ENCODE data around the gene CLK2. TPM values are rescaled to one million over a fixed set of nuclear protein-coding genes. Genes with fewer than 3 reads are reported as not detected.

CLK2 gene
- total and polyA plus RNA-seq, 2 of the 13 experiments (the other 11 are each of a cell fraction or from before 2014, with no cell fraction given): 20.1 to 73.5 TPM

DNA sequence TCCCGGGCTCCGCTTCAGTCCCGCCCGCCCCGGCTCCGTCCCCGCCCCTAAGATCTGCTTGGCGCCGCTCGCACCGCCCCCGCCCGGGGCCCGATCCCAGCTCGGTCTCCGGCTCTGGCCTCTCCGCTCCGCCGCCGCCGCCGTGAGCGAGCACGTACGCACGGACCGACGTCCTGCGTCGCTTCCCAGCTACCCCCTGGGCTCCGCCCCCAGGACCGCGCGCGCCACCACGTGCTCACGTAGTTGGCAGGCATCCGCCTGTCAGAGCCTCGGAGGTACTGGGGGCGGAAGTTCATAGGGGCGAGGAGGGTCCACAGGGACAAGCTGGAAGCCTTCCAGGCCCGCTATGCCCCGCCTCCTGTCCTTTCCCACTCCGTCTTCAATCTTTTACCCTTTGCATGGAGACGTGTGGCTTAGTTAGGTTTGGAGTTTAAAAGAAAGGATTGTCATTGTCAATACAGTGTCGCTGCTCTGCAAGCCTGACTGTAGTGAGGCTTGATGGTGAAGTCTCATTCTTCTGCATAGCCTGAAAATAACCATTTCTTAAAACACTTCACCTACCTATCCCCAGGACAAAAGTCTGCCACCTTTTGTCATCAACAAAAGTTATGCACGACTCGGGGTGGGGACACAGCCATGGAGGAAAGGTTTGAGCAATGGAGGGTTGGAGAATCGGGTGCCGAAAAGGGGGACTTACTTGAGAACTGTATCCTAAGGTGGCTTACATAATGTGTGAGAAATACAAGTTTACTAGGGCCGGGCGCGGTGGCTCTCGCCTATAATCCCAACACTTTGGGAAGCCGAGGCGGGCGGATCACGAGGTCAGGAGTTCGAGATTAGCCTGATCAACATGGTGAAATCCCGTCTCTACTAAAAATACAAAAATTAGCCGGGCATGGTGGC is at the start of gene CLK2 (continued):
- TF ChIP-seq, protein P1, sequence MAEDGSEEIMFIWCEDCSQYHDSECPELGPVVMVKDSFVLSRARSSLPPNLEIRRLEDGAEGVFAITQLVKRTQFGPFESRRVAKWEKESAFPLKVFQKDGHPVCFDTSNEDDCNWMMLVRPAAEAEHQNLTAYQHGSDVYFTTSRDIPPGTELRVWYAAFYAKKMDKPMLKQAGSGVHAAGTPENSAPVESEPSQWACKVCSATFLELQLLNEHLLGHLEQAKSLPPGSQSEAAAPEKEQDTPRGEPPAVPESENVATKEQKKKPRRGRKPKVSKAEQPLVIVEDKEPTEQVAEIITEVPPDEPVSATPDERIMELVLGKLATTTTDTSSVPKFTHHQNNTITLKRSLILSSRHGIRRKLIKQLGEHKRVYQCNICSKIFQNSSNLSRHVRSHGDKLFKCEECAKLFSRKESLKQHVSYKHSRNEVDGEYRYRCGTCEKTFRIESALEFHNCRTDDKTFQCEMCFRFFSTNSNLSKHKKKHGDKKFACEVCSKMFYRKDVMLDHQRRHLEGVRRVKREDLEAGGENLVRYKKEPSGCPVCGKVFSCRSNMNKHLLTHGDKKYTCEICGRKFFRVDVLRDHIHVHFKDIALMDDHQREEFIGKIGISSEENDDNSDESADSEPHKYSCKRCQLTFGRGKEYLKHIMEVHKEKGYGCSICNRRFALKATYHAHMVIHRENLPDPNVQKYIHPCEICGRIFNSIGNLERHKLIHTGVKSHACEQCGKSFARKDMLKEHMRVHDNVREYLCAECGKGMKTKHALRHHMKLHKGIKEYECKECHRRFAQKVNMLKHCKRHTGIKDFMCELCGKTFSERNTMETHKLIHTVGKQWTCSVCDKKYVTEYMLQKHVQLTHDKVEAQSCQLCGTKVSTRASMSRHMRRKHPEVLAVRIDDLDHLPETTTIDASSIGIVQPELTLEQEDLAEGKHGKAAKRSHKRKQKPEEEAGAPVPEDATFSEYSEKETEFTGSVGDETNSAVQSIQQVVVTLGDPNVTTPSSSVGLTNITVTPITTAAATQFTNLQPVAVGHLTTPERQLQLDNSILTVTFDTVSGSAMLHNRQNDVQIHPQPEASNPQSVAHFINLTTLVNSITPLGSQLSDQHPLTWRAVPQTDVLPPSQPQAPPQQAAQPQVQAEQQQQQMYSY (CRISPR knock-in tag; IDR thresholded peaks at IDR 0.05): no peak
- peak; percentile 91 for TF ChIP-seq SP5 (CRISPR knock-in tag; IDR thresholded peaks at IDR 0.05; ENCODE audit: borderline replicate concordance, low read depth)
- TF ChIP-seq TBX2 (CRISPR knock-in tag; IDR thresholded peaks at IDR 0.05; ENCODE audit: borderline replicate concordance): peak; percentile 69
- peak; percentile 46 for TF ChIP-seq ZNF747 (CRISPR knock-in tag; IDR thresholded peaks at IDR 0.05; ENCODE audit: borderline replicate concordance)
- TF ChIP-seq, protein P2, sequence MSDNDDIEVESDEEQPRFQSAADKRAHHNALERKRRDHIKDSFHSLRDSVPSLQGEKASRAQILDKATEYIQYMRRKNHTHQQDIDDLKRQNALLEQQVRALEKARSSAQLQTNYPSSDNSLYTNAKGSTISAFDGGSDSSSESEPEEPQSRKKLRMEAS (IDR thresholded peaks at IDR 0.05): peak; percentile 98
- TF ChIP-seq KDM3A (CRISPR knock-in tag; IDR thresholded peaks at IDR 0.05; ENCODE audit: low read depth): 0 out of 2 replicates have a peak, but pooled peaks have one; percentile 58
- TF ChIP-seq PCBP2 (optimal IDR thresholded peaks at IDR 0.05; ENCODE audit: low read depth, low read length, poor library complexity, severe bottlenecking): no peak
- TF ChIP-seq MBNL3 (CRISPR knock-in tag; conservative IDR thresholded peaks at IDR 0.05): no peak
- TF ChIP-seq, protein P3, sequence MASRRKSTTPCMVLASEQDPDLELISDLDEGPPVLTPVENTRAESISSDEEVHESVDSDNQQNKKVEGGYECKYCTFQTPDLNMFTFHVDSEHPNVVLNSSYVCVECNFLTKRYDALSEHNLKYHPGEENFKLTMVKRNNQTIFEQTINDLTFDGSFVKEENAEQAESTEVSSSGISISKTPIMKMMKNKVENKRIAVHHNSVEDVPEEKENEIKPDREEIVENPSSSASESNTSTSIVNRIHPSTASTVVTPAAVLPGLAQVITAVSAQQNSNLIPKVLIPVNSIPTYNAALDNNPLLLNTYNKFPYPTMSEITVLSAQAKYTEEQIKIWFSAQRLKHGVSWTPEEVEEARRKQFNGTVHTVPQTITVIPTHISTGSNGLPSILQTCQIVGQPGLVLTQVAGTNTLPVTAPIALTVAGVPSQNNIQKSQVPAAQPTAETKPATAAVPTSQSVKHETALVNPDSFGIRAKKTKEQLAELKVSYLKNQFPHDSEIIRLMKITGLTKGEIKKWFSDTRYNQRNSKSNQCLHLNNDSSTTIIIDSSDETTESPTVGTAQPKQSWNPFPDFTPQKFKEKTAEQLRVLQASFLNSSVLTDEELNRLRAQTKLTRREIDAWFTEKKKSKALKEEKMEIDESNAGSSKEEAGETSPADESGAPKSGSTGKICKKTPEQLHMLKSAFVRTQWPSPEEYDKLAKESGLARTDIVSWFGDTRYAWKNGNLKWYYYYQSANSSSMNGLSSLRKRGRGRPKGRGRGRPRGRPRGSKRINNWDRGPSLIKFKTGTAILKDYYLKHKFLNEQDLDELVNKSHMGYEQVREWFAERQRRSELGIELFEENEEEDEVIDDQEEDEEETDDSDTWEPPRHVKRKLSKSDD (CRISPR knock-in tag; IDR thresholded peaks at IDR 0.05; ENCODE audit: low read depth): no peak
- TF ChIP-seq, protein P4, sequence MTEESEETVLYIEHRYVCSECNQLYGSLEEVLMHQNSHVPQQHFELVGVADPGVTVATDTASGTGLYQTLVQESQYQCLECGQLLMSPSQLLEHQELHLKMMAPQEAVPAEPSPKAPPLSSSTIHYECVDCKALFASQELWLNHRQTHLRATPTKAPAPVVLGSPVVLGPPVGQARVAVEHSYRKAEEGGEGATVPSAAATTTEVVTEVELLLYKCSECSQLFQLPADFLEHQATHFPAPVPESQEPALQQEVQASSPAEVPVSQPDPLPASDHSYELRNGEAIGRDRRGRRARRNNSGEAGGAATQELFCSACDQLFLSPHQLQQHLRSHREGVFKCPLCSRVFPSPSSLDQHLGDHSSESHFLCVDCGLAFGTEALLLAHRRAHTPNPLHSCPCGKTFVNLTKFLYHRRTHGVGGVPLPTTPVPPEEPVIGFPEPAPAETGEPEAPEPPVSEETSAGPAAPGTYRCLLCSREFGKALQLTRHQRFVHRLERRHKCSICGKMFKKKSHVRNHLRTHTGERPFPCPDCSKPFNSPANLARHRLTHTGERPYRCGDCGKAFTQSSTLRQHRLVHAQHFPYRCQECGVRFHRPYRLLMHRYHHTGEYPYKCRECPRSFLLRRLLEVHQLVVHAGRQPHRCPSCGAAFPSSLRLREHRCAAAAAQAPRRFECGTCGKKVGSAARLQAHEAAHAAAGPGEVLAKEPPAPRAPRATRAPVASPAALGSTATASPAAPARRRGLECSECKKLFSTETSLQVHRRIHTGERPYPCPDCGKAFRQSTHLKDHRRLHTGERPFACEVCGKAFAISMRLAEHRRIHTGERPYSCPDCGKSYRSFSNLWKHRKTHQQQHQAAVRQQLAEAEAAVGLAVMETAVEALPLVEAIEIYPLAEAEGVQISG (CRISPR knock-in tag; IDR thresholded peaks at IDR 0.05): peak; percentile 82
- peak; percentile 62; the same call in 1 of the 2 replicates for TF ChIP-seq ZNF891 (CRISPR knock-in tag; IDR thresholded peaks at IDR 0.05)
- no peak for TF ChIP-seq FIP1L1 (IDR thresholded peaks at IDR 0.05; ENCODE audit: borderline replicate concordance, insufficient read depth, low read depth, low read length)
- TF ChIP-seq, protein P5, sequence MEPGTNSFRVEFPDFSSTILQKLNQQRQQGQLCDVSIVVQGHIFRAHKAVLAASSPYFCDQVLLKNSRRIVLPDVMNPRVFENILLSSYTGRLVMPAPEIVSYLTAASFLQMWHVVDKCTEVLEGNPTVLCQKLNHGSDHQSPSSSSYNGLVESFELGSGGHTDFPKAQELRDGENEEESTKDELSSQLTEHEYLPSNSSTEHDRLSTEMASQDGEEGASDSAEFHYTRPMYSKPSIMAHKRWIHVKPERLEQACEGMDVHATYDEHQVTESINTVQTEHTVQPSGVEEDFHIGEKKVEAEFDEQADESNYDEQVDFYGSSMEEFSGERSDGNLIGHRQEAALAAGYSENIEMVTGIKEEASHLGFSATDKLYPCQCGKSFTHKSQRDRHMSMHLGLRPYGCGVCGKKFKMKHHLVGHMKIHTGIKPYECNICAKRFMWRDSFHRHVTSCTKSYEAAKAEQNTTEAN (CRISPR knock-in tag; conservative IDR thresholded peaks at IDR 0.05): 0 out of 2 replicates have a peak, but pooled peaks have one; percentile 34
- TF ChIP-seq DMAP1 (CRISPR knock-in tag; IDR thresholded peaks at IDR 0.05): peak; percentile 86
- TF ChIP-seq SP4 (CRISPR knock-in tag; IDR thresholded peaks at IDR 0.05): peak; percentile 90
- no peak for TF ChIP-seq ZSCAN12 (CRISPR knock-in tag; IDR thresholded peaks at IDR 0.05)
- no peak for TF ChIP-seq ZKSCAN1 (IDR thresholded peaks at IDR 0.05; ENCODE audit: low read length)
- no peak for TF ChIP-seq CHD4 (IDR thresholded peaks at IDR 0.05; ENCODE audit: borderline replicate concordance, low read length)

Measured in HepG2 (cell line).